CD4-positive, alpha-beta T cell treated with Interleukin-1 beta for 1 hour (primary cell): Measurements from ENCODE around the gene NECTIN3.

Experiments
- DNase-seq, 2 donors: peaks; one replicate each; pipeline ENCODE4 v3.0.0-alpha.2; 2020 to 2022

NECTIN3 gene

GRCh38 chr3:111084911-111085310, 13.3 kb downstream of the NECTIN3 start:
- no peak for DNase-seq

- DNase-seq = no peak
Observed at GRCh38 chr3:111087924-111088469, 16.4 kb downstream of the NECTIN3 start.

DNA sequence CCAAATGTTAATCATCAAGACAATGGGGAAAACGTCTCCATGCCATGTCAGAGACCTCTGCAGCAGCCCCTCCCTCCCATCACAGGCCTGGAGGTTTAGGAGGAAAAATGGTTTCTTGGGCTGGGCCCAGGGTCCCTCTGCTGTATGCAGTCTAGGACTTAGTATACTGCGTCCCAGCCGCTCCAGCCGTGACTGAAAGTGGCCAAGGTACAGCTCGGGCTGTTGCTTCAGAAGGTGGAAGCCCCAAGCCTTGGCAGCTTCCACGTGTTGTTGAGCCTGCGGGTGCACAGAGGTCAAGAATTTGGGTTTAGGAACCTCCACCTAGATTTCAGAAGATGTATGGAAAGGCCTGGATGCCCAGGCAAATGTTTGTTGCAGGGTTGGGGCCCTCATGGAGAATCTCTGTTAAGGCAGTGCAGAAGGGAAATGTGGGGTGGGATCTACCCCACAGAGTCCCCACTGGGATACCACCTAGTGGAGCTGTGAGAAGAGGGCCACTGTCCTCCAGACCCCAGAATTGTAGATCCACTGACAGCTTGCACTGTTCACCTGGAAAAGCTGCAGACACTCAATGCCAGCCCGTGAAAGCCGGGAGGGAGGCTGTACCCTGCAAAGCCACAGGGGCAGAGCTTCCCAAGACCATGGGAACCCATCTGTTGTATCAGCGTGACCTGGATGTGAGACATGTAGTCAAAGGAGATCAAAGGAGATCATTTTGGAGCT, 25.0 kb downstream of the NECTIN3 start:
- no peak for DNase-seq

DNA sequence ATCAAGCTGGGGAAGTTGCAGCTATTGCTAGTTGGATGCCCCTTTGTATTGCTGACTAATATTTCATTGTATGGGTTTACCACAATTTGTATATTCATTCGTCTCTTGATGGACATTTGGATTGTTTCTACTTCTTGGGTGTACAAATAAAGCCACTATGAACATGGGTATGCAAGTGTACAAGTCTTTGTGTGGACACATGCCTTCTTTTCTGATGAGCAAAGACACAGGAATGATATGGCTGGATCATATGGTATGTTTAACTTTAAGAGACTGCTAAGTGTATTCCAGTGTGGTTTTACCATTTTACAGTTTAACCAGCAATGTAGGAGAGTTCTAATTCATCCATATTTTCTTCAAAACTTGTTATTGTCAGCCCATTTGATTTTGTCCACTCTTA, 32.2 kb downstream of the NECTIN3 start:
- DNase-seq = no peak

DNA sequence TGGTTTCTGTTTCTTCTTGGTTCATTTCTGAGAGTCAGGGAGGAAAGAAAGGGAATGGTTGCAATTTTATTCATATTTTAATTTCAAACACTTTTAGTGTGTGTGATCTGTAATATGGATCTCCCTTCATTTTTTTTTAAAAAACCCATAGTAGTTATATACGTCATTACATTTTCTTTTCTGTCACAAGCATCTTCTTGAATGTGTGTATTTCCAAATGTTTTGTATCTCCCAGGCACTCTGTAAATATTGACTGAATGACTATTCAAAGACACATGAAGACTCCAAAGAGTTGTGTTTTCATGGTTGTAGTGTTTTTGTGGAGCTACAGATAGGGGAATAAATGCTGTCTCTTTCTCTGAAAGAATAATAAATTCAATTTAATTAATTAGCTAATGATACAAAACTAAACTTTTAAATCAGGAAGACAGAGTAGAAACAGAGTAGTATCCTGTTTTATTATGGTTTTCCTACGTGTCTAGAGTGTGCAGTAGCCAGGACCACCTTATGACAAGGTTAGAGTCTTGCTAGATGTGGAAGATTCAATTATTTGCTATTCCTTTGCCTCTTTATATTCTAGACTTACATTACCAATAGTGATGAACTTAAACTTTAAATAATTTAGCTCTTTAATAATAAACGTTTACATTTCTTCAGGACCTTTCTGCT, 35.5 kb downstream of the NECTIN3 start:
- no peak for DNase-seq

DNA sequence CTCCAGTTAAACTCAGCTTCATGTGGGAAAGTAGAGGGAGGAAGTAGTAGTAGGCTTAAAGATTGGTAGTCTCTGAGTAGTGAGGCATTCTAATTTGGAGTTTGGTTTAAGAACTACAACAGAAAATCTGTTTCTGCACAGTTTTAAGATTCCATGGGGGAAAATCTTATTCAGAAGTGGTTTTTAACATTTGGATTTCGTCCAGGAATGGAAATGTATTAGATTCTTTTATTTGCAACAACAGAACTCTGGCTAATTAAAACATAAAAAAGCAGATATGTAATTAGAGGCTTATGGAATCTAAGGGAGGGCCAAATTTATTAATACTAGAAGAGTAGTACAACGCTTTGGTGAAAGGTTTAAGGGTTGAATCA, 36.0 kb downstream of the NECTIN3 start:
- no peak for DNase-seq

DNA sequence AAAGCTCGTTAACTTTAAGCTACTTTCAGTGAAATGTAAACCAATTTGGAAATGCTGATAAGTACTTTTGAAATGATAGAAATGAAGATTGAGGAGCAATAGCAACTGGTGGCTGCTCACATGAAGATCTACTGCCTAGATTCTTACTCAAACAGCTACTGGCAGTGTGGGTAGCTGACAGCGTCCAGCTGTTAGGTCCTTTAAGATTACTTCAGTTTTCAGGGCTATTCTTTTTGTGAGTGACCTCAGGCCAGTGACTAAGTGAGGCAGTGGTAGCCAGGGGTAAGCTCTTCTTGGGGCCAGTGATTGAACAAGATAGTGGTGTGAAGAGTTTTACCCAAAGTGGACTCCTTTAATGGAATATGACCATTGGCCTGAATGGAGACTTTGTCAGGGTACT, 41.3 kb downstream of the NECTIN3 start:
- DNase-seq = no peak

DNA sequence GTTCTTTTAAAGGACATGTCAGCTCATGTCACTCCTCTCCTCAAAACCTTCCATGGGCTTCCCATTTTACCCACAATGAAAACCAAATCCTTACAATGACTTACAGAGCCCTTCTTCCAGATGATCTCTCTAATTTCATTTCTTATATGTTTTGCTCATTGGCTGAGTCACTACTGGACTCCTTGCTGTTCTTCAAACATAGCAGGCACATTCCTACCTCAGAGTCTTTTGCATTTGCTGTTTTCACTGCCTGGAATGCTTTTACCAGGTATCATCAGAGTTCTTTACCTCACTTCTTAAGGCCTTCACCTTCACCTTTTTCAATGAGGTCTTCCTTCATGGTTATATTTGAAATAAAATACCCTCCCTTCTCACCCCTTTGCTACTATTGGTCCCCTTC, 57.3 kb downstream of the NECTIN3 start:
- no peak for DNase-seq

DNA sequence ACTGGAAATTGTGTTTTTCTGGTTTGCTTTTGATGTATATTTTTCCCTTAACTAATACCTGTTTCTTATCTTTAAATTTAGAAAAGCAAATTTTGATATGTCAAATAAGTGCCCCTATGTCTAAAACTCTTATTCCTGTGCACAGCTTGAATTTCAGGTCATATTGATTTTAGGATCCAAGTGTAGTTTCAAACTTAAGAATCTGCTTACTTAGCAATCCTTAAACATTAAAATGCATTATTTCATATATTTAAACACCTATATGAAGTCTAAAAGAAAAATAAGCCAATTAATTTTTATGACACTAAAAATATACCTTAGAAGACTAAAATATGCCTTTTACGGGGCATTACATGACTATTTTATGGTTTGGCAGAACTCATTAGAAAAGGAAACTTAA, 59.2 kb downstream of the NECTIN3 start:
- DNase-seq = no peak

DNA sequence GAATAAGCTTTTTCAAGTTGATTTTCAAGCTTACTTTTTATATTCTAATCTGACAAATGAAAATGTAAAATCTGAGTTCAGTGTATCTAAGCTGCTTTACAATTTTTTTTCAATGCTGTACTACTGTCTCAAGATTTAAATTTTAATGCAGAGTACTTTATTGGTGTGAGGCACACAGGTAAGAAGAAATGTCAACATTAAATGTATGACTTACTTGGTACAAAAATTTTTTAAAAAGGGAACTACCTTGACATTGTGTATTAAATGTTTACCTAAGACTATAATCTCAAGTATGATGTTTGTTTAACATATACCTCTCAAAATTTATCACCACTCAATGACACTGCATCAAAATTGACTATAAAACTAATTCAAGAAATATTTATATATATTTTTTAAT, 62.7 kb downstream of the NECTIN3 start:
- DNase-seq = no peak

DNA sequence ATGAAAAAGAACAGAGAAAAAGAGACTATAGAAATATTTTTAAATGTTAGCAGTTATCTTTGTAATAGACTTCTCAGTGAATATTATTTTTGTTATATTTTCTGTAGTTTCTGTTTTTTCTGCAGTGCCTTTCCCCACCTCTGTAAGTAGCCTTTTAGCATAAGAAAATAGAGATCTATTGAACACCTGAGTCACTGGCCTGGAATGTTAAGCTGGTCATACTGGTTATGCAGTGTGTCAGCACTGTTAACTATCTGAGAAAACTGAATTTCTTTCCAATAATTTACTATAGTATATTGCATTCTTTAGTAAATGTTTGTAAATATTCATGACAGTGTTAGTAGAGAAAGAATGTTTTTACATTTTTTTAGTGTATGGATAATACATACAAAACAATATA, 79.8 kb downstream of the NECTIN3 start:
- no peak for DNase-seq

DNA sequence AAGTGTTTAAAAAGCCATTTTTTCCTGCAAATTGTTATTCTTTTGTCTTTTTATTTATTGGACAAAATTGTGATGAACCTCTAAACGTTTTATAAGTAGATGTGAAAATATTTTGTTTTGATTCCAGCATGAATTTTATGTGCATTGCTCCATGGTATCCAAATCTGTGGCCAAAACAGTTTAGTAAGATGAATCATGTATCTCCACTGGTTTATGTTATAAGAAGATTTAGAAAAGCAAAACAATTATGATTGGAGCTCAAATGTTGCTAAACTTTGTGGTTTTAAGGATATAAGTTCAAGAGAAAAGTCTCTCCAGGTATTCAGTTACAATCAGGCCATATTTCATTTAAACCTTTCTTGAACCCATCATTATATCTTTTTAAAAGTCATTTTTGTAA, 80.9 kb downstream of the NECTIN3 start:
- no peak for DNase-seq

- DNase-seq = no peak
Observed at GRCh38 chr3:111156517-111156916, 84.9 kb downstream of the NECTIN3 start.

- DNase-seq = no peak
Observed at GRCh38 chr3:111159391-111159790, 87.8 kb downstream of the NECTIN3 start.

DNA sequence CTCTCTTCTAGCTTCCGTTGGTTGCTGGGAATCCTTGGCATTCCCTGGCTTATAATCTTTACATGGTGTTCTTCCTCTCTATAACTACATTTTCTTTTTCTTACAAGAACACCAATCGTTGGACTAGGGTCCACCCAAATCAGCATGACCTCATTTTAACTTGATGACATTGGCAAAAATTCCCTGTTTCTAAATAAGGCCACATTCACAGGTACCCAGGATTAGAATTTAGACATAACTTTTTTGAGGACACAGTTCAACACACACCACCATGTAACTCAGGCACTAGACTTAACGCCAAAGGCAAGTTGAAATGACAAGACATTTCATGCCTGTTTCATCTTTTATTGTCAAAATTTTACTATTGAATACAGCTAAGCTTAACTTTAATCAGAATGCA, 93.0 kb downstream of the NECTIN3 start:
- DNase-seq = no peak

- no peak for DNase-seq
Observed at GRCh38 chr3:111165411-111165810, 93.8 kb downstream of the NECTIN3 start.

GRCh38 chr3:111173328-111173900, 101.8 kb downstream of the NECTIN3 start:
- DNase-seq = no peak

- no peak for DNase-seq
Observed at GRCh38 chr3:111173906-111174305, 102.3 kb downstream of the NECTIN3 start.

DNA sequence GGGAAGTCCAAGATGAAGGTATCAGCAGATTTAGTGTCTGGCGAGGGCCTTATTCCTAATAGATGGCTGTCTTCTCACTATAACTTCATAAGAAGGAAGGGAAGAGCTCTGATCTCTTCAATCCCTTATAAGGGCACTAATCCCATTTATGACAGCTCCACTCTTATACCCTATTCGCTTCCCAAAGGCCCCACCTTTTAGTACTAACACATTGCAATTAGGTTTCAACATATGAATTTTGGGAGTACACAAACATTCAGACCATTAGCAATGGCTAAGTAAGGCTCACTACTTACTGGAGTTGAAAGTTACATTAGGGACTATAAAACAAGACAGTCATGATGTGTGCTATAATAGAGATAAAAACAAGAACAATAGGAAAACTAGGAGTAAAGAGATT, 118.9 kb downstream of the NECTIN3 start:
- no peak for DNase-seq

DNA sequence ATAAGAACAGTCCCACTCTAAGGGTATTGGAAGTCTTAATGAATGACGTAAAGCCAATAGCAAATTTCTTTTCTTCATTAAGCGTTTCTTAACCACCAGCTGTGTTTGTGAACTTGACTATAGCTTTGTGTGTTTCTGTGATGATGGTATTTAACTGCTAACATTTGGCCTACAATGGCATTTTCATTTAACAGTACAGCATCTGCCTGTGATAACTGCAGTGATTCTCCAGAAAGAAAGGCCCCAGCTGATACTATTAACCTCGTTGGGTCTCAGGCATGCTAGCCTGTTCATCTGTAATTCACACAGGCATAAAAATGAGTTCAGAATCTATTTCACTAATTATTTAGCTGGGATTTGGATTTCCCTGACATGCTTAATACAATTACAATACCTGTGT, 121.9 kb downstream of the NECTIN3 start:
- no peak for DNase-seq

DNA sequence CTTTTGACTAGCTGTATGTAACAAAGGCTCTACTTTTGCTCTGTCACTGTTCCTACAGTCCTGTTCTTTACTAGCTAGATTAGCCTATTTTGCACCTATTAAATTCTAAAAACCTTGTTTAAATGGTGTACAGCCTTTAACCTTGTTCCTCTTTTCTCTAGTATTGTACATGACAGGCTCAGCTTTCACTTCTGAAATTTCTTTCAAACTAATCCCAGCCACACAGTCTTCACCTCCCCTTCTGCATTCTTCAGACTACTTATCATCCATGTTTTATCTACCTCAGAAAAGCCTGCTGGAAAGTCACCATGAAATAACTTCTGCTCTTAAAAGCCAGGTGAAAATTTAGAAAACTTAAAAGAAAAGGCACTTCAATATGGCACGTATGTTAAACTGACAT, 122.4 kb downstream of the NECTIN3 start:
- DNase-seq = no peak

DNA sequence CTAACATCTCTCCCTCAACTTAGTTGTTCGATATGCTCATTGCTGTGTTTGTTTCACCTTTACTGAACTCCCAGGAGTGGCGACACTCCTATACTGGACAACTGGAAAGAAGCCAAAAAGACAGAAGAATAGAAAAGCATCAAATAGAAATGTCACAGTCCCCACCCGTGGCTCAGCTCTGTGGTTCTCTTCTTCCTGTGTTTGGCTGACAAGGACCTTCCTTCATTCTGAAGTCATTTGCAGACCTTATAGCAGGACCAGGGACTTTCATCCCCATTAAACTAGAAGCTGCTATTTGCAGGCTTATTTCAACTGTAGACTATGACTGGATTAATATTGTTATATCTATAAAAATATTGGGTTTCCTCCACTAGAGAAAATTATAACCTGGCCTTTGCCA, 125.9 kb downstream of the NECTIN3 start:
- DNase-seq = no peak

DNA sequence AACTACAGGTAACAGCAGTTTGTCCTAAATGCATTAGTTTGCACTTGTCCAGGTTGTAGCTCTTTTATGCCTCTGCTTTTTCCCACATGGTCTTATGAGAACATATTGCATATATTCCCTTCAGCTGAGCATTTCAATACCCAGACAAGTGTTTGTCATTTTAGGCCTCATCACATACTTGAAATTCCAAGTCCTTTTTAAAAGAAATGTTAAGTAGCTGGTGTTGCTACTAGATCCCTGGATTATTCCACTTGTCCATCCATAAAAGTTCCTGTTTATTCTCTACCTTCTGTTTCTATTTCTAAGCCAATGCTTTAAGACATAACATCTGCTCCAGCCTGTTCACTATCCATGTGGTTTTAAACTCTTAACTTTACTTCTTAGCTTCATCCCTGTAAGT, 128.4 kb downstream of the NECTIN3 start:
- DNase-seq = no peak

DNA sequence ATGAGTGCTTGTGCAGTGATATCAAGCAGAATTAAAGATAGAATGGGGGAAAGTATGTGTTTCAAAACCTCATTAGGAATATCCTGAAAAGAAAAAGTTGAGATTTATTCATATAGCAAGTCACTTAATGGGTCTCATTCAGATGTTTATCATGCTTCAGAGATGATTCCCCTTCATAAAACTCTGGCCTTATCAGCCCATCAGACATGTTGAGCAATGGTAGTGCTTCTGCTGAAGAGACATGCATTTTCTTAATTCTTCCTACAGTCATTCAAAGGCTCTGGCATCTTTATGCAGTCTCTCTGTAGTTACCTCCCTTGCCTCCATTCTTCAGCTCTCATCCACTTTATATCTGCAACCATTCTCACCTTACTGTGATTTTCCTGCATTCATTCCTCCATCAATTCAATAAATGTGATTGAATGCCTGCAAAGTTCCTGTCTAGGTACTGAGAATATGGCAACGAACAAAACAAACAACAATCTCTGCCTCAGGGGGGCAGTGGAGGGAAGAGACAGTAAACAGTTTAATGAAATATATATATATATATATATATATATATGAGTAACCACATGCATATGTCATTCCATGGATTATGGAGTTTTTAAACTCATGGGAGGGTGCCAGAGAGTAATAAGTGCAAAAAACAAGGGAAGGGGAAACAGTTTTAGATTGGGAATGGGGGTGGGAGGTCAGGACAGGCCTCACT, 138.5 kb downstream of the NECTIN3 start:
- DNase-seq = peak in 1 of 2 donors; percentile 5
